CD14-positive monocyte (primary cell): ENCODE data around the gene AGBL1. TPM values are rescaled to one million over a fixed set of nuclear protein-coding genes. Genes with fewer than 3 reads are reported as not detected.

Experiments
- DNase-seq, 3 donors: peaks; one replicate each; pipeline ENCODE4 v3.0.0-alpha.2; 2011 to 2022
- H2AFZ ChIP-seq: 2 replicates; pipeline ENCODE4 v1.6.0; 2012; ENCODE audit warnings: mild to moderate bottlenecking, low read depth, low read length, inconsistent platforms; ENCODE audit not compliant: insufficient read depth, poor library complexity, severe bottlenecking
- H3K27ac ChIP-seq, 2 donors: 1 replicate in 1 of 2; 2 replicates in 1 of 2; pipeline ENCODE4 v1.5.1; 2012 to 2013; ENCODE audit warnings: low read length in 2 of 2, control low read depth in 1 of 2, inconsistent platforms in 1 of 2, low read depth in 1 of 2, mild to moderate bottlenecking in 1 of 2
- H3K27me3 ChIP-seq, 2 donors: one replicate each; pipeline versions ENCODE4 v1.6.0 to v1.6.1; 2011 to 2013; ENCODE audit warnings: low read length in 2 of 2; ENCODE audit not compliant: control insufficient read depth in 2 of 2, insufficient read depth in 2 of 2
- H3K36me3 ChIP-seq, 2 donors: replicated peaks in 1 of 2; 1 replicate in 1 of 2; 2 replicates in 1 of 2; pipeline versions ENCODE4 v1.5.1 to v1.6.1; 2012 to 2013; ENCODE audit warnings: low read length in 2 of 2, control low read depth in 1 of 2, inconsistent platforms in 1 of 2, mild to moderate bottlenecking in 1 of 2; ENCODE audit not compliant: insufficient read depth in 2 of 2, control insufficient read depth in 1 of 2
- H3K4me1 ChIP-seq, 2 donors: 1 replicate in 1 of 2; 2 replicates in 1 of 2; pipeline versions ENCODE4 v1.5.1 to v1.6.1; 2012 to 2013; ENCODE audit warnings: low read length in 2 of 2, control low read depth in 1 of 2, inconsistent platforms in 1 of 2, mild to moderate bottlenecking in 1 of 2, moderate library complexity in 1 of 2; ENCODE audit not compliant: insufficient read depth in 2 of 2, control insufficient read depth in 1 of 2
- H3K4me2 ChIP-seq: replicated peaks from 2 replicates; pipeline ENCODE3; 2012; ENCODE audit warnings: low read length, moderate library complexity, mild to moderate bottlenecking; ENCODE audit not compliant: poor library complexity, severe bottlenecking; ENCODE audit errors: extremely low read depth
- H3K4me3 ChIP-seq, 3 experiments: fragments of 200-600 bp in 1 of 3; sonication (generic) in 1 of 3; replicated peaks in 1 of 3; 1 replicate in 2 of 3; 2 replicates in 1 of 3; pipeline ENCODE4 v1.5.1; 2011 to 2013; ENCODE audit warnings: low read length in 3 of 3, mild to moderate bottlenecking in 3 of 3, control low read depth in 2 of 3, low read depth in 2 of 3, inconsistent platforms in 1 of 3, moderate library complexity in 1 of 3
- H3K79me2 ChIP-seq: 2 replicates; pipeline ENCODE4 v1.6.0; 2012; ENCODE audit warnings: mild to moderate bottlenecking, control low read depth, inconsistent platforms, low read length, moderate library complexity; ENCODE audit not compliant: insufficient read depth
- H3K9ac ChIP-seq: 2 replicates; pipeline ENCODE4 v1.6.0; 2017; ENCODE audit warnings: low read length, mild to moderate bottlenecking; ENCODE audit not compliant: insufficient read depth, poor library complexity, severe bottlenecking
- H3K9me3 ChIP-seq, 2 donors: replicated peaks in 1 of 2; 1 replicate in 1 of 2; 2 replicates in 1 of 2; pipeline versions ENCODE4 v1.5.1 to v1.6.1; 2012 to 2013; ENCODE audit warnings: low read length in 2 of 2, control low read depth in 1 of 2; ENCODE audit not compliant: control insufficient read depth in 1 of 2, insufficient read depth in 1 of 2
- H4K20me1 ChIP-seq: 2 replicates; pipeline ENCODE4 v1.6.0; 2012; ENCODE audit warnings: mild to moderate bottlenecking, low read length, control low read depth, moderate library complexity; ENCODE audit not compliant: insufficient read depth
- H3K27ac Mint-ChIP-seq, 7 donors: one replicate each; pipeline ENCODE4 v1.8.0; 2020; ENCODE audit warnings: mild to moderate bottlenecking in 7 of 7, mixed read lengths in 7 of 7, moderate library complexity in 6 of 7, inconsistent platforms in 2 of 7
- H3K27me3 Mint-ChIP-seq, 3 donors: one replicate each; pipeline ENCODE4 v1.8.0; 2021 to 2022; ENCODE audit warnings: low read depth in 3 of 3, mild to moderate bottlenecking in 3 of 3, mixed read lengths in 3 of 3, moderate library complexity in 3 of 3, inconsistent platforms in 1 of 3
- H3K36me3 Mint-ChIP-seq, 2 donors: one replicate each; pipeline ENCODE4 v1.8.0; 2020; ENCODE audit warnings: mixed read lengths in 2 of 2, inconsistent platforms in 1 of 2, mild to moderate bottlenecking in 1 of 2
- H3K4me1 Mint-ChIP-seq: one replicate; pipeline ENCODE4 v1.8.0; 2020; ENCODE audit warnings: mild to moderate bottlenecking, mixed read lengths
- H3K4me3 Mint-ChIP-seq, 2 donors: one replicate each; pipeline ENCODE4 v1.8.0; 2020; ENCODE audit warnings: mild to moderate bottlenecking in 2 of 2, mixed read lengths in 2 of 2, moderate library complexity in 1 of 2
- H3K9me3 Mint-ChIP-seq, 7 donors: one replicate each; pipeline ENCODE4 v1.8.0; 2020 to 2022; ENCODE audit warnings: mixed read lengths in 7 of 7, mild to moderate bottlenecking in 6 of 7, moderate library complexity in 6 of 7, inconsistent platforms in 2 of 7
- CTCF ChIP-seq: fragments of 200-600 bp; IDR thresholded peaks from one replicate; pipeline ENCODE4 v1.8.0; 2022; ENCODE audit warnings: antibody characterized with exemption, mild to moderate bottlenecking
- WGBS: methylation state at CpG from one replicate; pipeline ENCODE4 v1.1.5; 2013; ENCODE audit warnings: missing lambda C conversion rate; ENCODE audit not compliant: insufficient coverage; 5-methylcytosine and 5-hydroxymethylcytosine counted together
- intact Hi-C, 2 donors: fragments of 100-400 bp; cut with micrococcal nuclease; formaldehyde crosslinking; loops; one replicate each; pipeline versions ENCODE4 v1.15.0 to v1.15.1; 2023
- polyA plus RNA-seq, 3 donors: library from polyadenylated mRNA; depleted of rRNA in 1 of 3; unstranded in 2 of 3; stranded (reverse) in 1 of 3; fragments of 300-500 nt in 2 of 3; fragments of >200 nt in 1 of 3; fragmentation: Illumina TruSeq in 2 of 3; gene quantifications; 1 replicate in 2 of 3; 2 replicates in 1 of 3; pipeline ENCODE4 v1.2.3, GENCODE V29; 2012 to 2021

AGBL1 gene
- polyA plus RNA-seq, 3 donors = not detected

DNA sequence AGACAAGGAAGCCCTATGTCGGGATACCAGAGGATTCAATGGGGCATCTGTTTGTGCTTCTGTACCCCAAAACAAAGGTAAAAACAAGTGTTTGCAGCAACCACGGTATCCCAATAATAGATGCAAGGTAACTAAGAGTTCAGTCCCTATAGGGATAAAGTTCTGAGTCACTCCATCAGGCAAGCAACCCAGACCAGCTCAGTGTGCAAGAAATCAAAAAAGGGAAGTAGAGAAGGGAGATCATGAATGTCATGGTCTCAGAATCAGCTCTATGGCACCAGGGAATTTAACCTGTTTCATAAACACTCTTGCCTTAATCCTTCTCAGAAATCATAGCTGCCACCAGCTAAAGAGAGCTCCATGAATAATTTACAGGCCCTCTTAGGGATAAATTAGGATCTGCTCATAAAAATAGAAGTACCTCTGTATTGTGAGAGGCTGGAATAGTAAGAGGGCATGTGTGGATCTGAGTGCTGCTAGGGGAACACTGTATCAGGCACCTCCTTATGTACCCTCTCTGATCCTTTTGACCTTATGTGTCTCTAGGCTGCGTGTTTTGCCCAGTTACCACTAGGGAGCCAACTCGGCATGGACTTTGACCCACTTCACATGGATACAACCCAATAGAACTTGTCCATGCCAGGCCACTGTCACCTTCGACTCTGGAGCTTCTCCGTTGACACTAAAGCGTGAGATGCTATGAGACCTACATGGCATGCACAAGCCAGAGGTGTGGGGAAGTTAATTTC is 754.6 kb downstream of the AGBL1 start:
- H3K9me3 ChIP-seq = peaks cover 14 to 18% of the 10 kb centered on the region in 2 donors
- no peak for DNase-seq
- Mint-ChIP-seq H3K27me3 (no peaks in the 10 kb centered on the region), H3K4me3 (no peak overlapping the region), H3K27ac (no peak overlapping the region), H3K4me1 (no peaks in the 10 kb centered on the region), H3K36me3 (no peaks in the 10 kb centered on the region), H3K9me3 (peaks cover 1 to 6% (median 4%) of the 10 kb centered on the region in 7 donors)
- no peaks in the 10 kb centered on the region for H3K36me3 ChIP-seq
- intact Hi-C loops = no loop called here
- H3K4me2 ChIP-seq = no peak overlapping the region
- H3K27ac ChIP-seq = no peak overlapping the region
- no peak overlapping the region for H3K9ac ChIP-seq
- no peak overlapping the region for H2AFZ ChIP-seq
- TF ChIP-seq CTCF = no peak
- no peaks in the 10 kb centered on the region for H3K79me2 ChIP-seq
- H3K27me3 ChIP-seq = no peaks in the 10 kb centered on the region
- 86% methylated on average over 3 of the region's 7 CpGs for WGBS
- H3K4me1 ChIP-seq = no peaks in the 10 kb centered on the region
- no peaks in the 10 kb centered on the region for H4K20me1 ChIP-seq
- no peak overlapping the region for H3K4me3 ChIP-seq

GRCh38 chr15:86837294-86838061 is 757.8 kb downstream of the AGBL1 start:
- H3K36me3 Mint-ChIP-seq = no peaks in the 10 kb centered on the region
- no peak overlapping the region for H3K4me3 Mint-ChIP-seq
- Histone ChIP-seq H3K79me2 (no peaks in the 10 kb centered on the region), H3K36me3 (no peaks in the 10 kb centered on the region), H3K4me1 (no peaks in the 10 kb centered on the region), H3K27me3 (no peaks in the 10 kb centered on the region), H3K9ac (no peak overlapping the region), H3K27ac (no peak overlapping the region), H3K4me3 (no peak overlapping the region), H2AFZ (no peak overlapping the region), H3K9me3 (peaks cover 9 to 22% of the 10 kb centered on the region in 2 donors), H4K20me1 (no peaks in the 10 kb centered on the region), H3K4me2 (no peak overlapping the region)
- TF ChIP-seq CTCF = no peak
- no peak for DNase-seq
- intact Hi-C loops = no loop called here
- H3K4me1 Mint-ChIP-seq = no peaks in the 10 kb centered on the region
- H3K27ac Mint-ChIP-seq = no peak overlapping the region
- peaks cover 0 to 10% (median 3%) of the 10 kb centered on the region in 7 donors for H3K9me3 Mint-ChIP-seq
- WGBS = 48% methylated on average over 2 of the region's 4 CpGs
- H3K27me3 Mint-ChIP-seq = no peaks in the 10 kb centered on the region
